GM12891 (cell line): ENCODE measurements around the gene CEP170B.

Source experiments
- PAX5 ChIP-seq: IDR thresholded peaks from 2 replicates; pipeline ENCODE4 v1.6.1; 2011; ENCODE audit warnings: low read length, moderate library complexity, mild to moderate bottlenecking; ENCODE audit not compliant: insufficient read depth, severe bottlenecking
- POLR2A ChIP-seq: IDR thresholded peaks from 2 replicates; pipeline ENCODE4 v1.6.1; 2011; ENCODE audit warnings: low read depth, low read length, control low read depth
- POLR2AphosphoS5 ChIP-seq: IDR thresholded peaks from 2 replicates; pipeline ENCODE4 v1.6.1; 2011; ENCODE audit warnings: low read depth, low read length, control low read depth
- POU2F2 ChIP-seq: IDR thresholded peaks from 2 replicates; pipeline ENCODE4 v1.6.1; 2011; ENCODE audit warnings: low read depth, mild to moderate bottlenecking, control low read depth, low read length, moderate library complexity
- SPI1 ChIP-seq: IDR thresholded peaks from 2 replicates; pipeline ENCODE4 v1.6.1; 2011; ENCODE audit warnings: low read depth, low read length, control low read depth
- TAF1 ChIP-seq: IDR thresholded peaks from 2 replicates; pipeline ENCODE4 v1.6.1; 2011; ENCODE audit warnings: low read depth, low read length, control low read depth

DNA sequence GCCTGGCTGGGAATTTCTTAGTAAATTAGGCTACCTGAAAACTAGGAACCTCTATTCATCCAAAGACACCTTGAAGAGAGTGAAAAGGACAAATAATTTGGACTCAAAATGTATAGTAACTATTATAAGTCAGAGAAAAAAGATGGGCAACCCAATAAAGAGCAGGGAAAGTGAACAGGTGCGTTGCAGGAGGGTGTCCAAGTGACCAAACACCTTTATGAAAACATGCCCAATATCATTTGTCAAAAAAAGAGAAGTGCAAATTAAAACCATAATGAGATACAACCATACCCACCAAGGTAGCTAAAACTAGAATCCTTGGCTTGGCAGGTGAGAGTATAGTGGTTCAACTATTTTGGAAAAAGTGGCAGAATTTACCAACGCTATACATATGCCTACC lies 34.7 kb downstream of the CEP170B start:
- TF ChIP-seq POLR2A = no peak
- TF ChIP-seq POLR2AphosphoS5 = no peak
- no peak for TF ChIP-seq TAF1
- no peak for TF ChIP-seq POU2F2
- peak; percentile 48; the same call in 1 of the 2 replicates for TF ChIP-seq SPI1
- TF ChIP-seq PAX5 = no peak
